NCI-H2196 (cell line): Measurements from ENCODE around the gene CAMTA1.

Source experiments
- DNase-seq: peaks from one replicate; lab custom pipeline; 2025; ENCODE audit not compliant: unreplicated experiment; lab: John Stamatoyannopoulos, UW

Gene CAMTA1

GRCh38 chr1:7534061-7534825 lies 749.0 kb downstream of the CAMTA1 start:
- no peak for DNase-seq

GRCh38 chr1:7535016-7535415 lies 749.8 kb downstream of the CAMTA1 start:
- no peak for DNase-seq

GRCh38 chr1:7535934-7536878 lies 751.0 kb downstream of the CAMTA1 start:
- DNase-seq = no peak

GRCh38 chr1:7536891-7537591 lies 751.8 kb downstream of the CAMTA1 start:
- no peak for DNase-seq

- DNase-seq = no peak
These were observed 752.8 kb downstream of the CAMTA1 start for GRCh38 chr1:7538033-7538432.

- DNase-seq = peak; percentile 42
These were observed 753.9 kb downstream of the CAMTA1 start for GRCh38 chr1:7538849-7539768.

- peak; percentile 76 for DNase-seq
These were observed 754.5 kb downstream of the CAMTA1 start for GRCh38 chr1:7539769-7540175.

- no peak for DNase-seq
These were observed 755.6 kb downstream of the CAMTA1 start for GRCh38 chr1:7540816-7541215.

GRCh38 chr1:7541629-7542028 lies 756.4 kb downstream of the CAMTA1 start:
- no peak for DNase-seq

GRCh38 chr1:7543718-7544090 lies 758.5 kb downstream of the CAMTA1 start:
- no peak for DNase-seq

- DNase-seq = peak; percentile 36
These were observed 764.3 kb downstream of the CAMTA1 start for GRCh38 chr1:7549277-7550161.

- DNase-seq = no peak
These were observed 765.1 kb downstream of the CAMTA1 start for GRCh38 chr1:7550261-7550865.

GRCh38 chr1:7550981-7551380 lies 765.7 kb downstream of the CAMTA1 start:
- no peak for DNase-seq

GRCh38 chr1:7551442-7551841 lies 766.2 kb downstream of the CAMTA1 start:
- no peak for DNase-seq

- DNase-seq = no peak
These were observed 767.1 kb downstream of the CAMTA1 start for GRCh38 chr1:7552402-7552801.

GRCh38 chr1:7553042-7553690 lies 767.9 kb downstream of the CAMTA1 start:
- DNase-seq = no peak

- no peak for DNase-seq
These were observed 769.4 kb downstream of the CAMTA1 start for GRCh38 chr1:7554385-7555235.
